IMR-90 (cell line): ENCODE data around the gene IMPG1. TPM values are rescaled to one million over a fixed set of nuclear protein-coding genes. Genes with fewer than 3 reads are reported as not detected.

Experiments used
- ATAC-seq: fragments of 200-7000 bp; cut with Tn5 transposase; 2 replicates; pipeline ENCODE4 v1.9.1; 2020; ENCODE audit warnings: low read depth, mild to moderate bottlenecking, moderate library complexity
- BruUV-seq: library from RNA; stranded (reverse); fragments of 400-500 nt; replicated peaks from 2 replicates; lab custom pipeline; 2021; lab: Mats Ljungman, UMichigan
- CTCF ChIA-PET: fragments of 300-600 bp; formaldehyde crosslinking; extraction: SDS; loops from one replicate; lab custom pipeline; 2021; ENCODE audit warnings: antibody characterized with exemption; lab: Yijun Ruan, JAX
- POLR2A ChIA-PET: fragments of 300-600 bp; sonication (Branson Sonifier 250); formaldehyde crosslinking; loops from one replicate; lab custom pipeline; 2022; ENCODE audit warnings: antibody characterized with exemption; ENCODE audit not compliant: unreplicated experiment; lab: Charles Lee
- DNase-seq: peaks from one replicate; pipeline ENCODE4 v3.0.0; 2013
- H2AFZ ChIP-seq: replicated peaks from 2 replicates; pipeline ENCODE3; 2013; ENCODE audit warnings: low read length, mild to moderate bottlenecking; ENCODE audit not compliant: poor library complexity
- H2AK5ac ChIP-seq: 2 replicates; pipeline ENCODE4 v1.6.1; 2013; ENCODE audit warnings: low read depth, low read length, inconsistent platforms
- H2AK9ac ChIP-seq: replicated peaks from 2 replicates; pipeline ENCODE3; 2013; ENCODE audit warnings: mild to moderate bottlenecking, low read depth, low read length, moderate library complexity; ENCODE audit not compliant: poor library complexity
- H2BK120ac ChIP-seq: 2 replicates; pipeline ENCODE4 v1.6.1; 2013; ENCODE audit warnings: low read depth, low read length, inconsistent platforms
- H2BK15ac ChIP-seq: 3 replicates; pipeline ENCODE4 v1.6.1; 2013; ENCODE audit warnings: low read depth, low read length, inconsistent platforms
- H2BK20ac ChIP-seq: 2 replicates; pipeline ENCODE4 v1.6.1; 2013; ENCODE audit warnings: low read depth, mild to moderate bottlenecking, inconsistent platforms, low read length, moderate library complexity
- H2BK5ac ChIP-seq: 2 replicates; pipeline ENCODE4 v1.6.1; 2013; ENCODE audit warnings: mild to moderate bottlenecking, low read depth, low read length, inconsistent platforms; ENCODE audit not compliant: poor library complexity, severe bottlenecking
- H3K14ac ChIP-seq: replicated peaks from 2 replicates; pipeline ENCODE4 v1.6.1; 2013; ENCODE audit warnings: low read depth, low read length, inconsistent platforms
- H3K18ac ChIP-seq: 2 replicates; pipeline ENCODE4 v1.6.1; 2013; ENCODE audit warnings: low read depth, low read length, control low read depth
- H3K23ac ChIP-seq: 2 replicates; pipeline ENCODE4 v1.6.1; 2013; ENCODE audit warnings: low read depth, low read length, inconsistent platforms
- H3K27ac ChIP-seq: 2 replicates; pipeline ENCODE4 v1.5.1; 2013; ENCODE audit warnings: mild to moderate bottlenecking, control low read depth, low read length; ENCODE audit not compliant: insufficient read depth
- H3K27me3 ChIP-seq: 2 replicates; pipeline ENCODE4 v1.6.1; 2013; ENCODE audit warnings: low read length; ENCODE audit not compliant: control insufficient read depth, insufficient read depth
- H3K36me3 ChIP-seq: 2 replicates; pipeline ENCODE4 v1.6.1; 2013; ENCODE audit warnings: low read length, mixed read lengths; ENCODE audit not compliant: control insufficient read depth, insufficient read depth
- H3K4ac ChIP-seq: 2 replicates; pipeline ENCODE4 v1.6.1; 2013; ENCODE audit warnings: low read depth, low read length, inconsistent platforms
- H3K4me1 ChIP-seq: 2 replicates; pipeline ENCODE4 v1.6.1; 2013; ENCODE audit warnings: low read length, mixed read lengths; ENCODE audit not compliant: control insufficient read depth, insufficient read depth
- H3K4me2 ChIP-seq: 2 replicates; pipeline ENCODE4 v1.6.1; 2013; ENCODE audit warnings: low read depth, mild to moderate bottlenecking, control low read depth, low read length, moderate library complexity
- H3K4me3 ChIP-seq: 2 replicates; pipeline ENCODE4 v1.5.1; 2013; ENCODE audit warnings: low read depth, mild to moderate bottlenecking, control low read depth, low read length, moderate library complexity; ENCODE audit not compliant: insufficient read depth
- H3K56ac ChIP-seq: 2 replicates; pipeline ENCODE4 v1.6.1; 2013; ENCODE audit warnings: low read length, inconsistent platforms; ENCODE audit not compliant: insufficient read depth; ENCODE audit errors: extremely low read depth
- H3K79me1 ChIP-seq, 2 experiments: 2 replicates each; pipeline ENCODE4 v1.6.1; 2013; ENCODE audit warnings: low read length in 2 of 2, inconsistent platforms in 1 of 2, low read depth in 1 of 2
- H3K9ac ChIP-seq: 2 replicates; pipeline ENCODE4 v1.6.1; 2013; ENCODE audit warnings: low read depth, low read length, control low read depth
- H3K9me1 ChIP-seq: 2 replicates; pipeline ENCODE4 v1.6.1; 2013; ENCODE audit warnings: low read length, inconsistent platforms; ENCODE audit not compliant: insufficient read depth
- H3K9me3 ChIP-seq: 2 replicates; pipeline ENCODE4 v1.6.1; 2013; ENCODE audit warnings: low read length; ENCODE audit not compliant: control insufficient read depth, insufficient read depth
- H4K20me1 ChIP-seq: 2 replicates; pipeline ENCODE4 v1.6.1; 2013; ENCODE audit warnings: low read length, inconsistent platforms; ENCODE audit not compliant: insufficient read depth
- H4K5ac ChIP-seq: 2 replicates; pipeline ENCODE4 v1.6.1; 2013; ENCODE audit warnings: mild to moderate bottlenecking, low read depth, low read length, control low read depth
- H4K8ac ChIP-seq, 2 experiments: 2 replicates each; pipeline ENCODE4 v1.6.1; 2013; ENCODE audit warnings: low read depth in 2 of 2, low read length in 2 of 2, control low read depth in 1 of 2, inconsistent platforms in 1 of 2
- H4K91ac ChIP-seq: 2 replicates; pipeline ENCODE4 v1.6.1; 2013; ENCODE audit warnings: low read depth, low read length, inconsistent platforms; ENCODE audit not compliant: insufficient read depth
- BHLHE40 ChIP-seq: fragments of 150-350 bp; IDR thresholded peaks from 2 replicates; pipeline ENCODE4 v1.6.1; 2016; ENCODE audit warnings: mild to moderate bottlenecking, low read depth, low read length
- CHD1 ChIP-seq: IDR thresholded peaks from 2 replicates; pipeline ENCODE4 v1.6.1; 2012; ENCODE audit warnings: low read depth, low read length, improper control_type of control experiment
- MAZ ChIP-seq: IDR thresholded peaks from 2 replicates; pipeline ENCODE4 v1.6.1; 2012; ENCODE audit warnings: low read depth, mild to moderate bottlenecking, low read length, improper control_type of control experiment, moderate library complexity, borderline replicate concordance
- MXI1 ChIP-seq: IDR thresholded peaks from 2 replicates; pipeline ENCODE4 v1.6.1; 2012; ENCODE audit warnings: low read depth, mild to moderate bottlenecking, low read length, moderate library complexity, borderline replicate concordance
- RAD21 ChIP-seq: IDR thresholded peaks from 2 replicates; pipeline ENCODE4 v1.6.1; 2012; ENCODE audit warnings: low read length, improper control_type of control experiment
- RCOR1 ChIP-seq: IDR thresholded peaks from 2 replicates; pipeline ENCODE4 v1.6.1; 2012; ENCODE audit warnings: mild to moderate bottlenecking, low read length, improper control_type of control experiment; ENCODE audit not compliant: insufficient replicate concordance
- RFX5 ChIP-seq: IDR thresholded peaks from 2 replicates; pipeline ENCODE4 v1.8.0; 2012; ENCODE audit warnings: low read depth, mild to moderate bottlenecking, low read length, moderate library complexity
- WGBS, 2 experiments: methylation state at CpG; one replicate each; pipeline versions ENCODE4 v1.1.5 to v1.1.7; 2013; ENCODE audit warnings: missing lambda C conversion rate in 2 of 2; ENCODE audit not compliant: insufficient read length in 1 of 2; ENCODE audit errors: extremely low coverage in 2 of 2; 5-methylcytosine and 5-hydroxymethylcytosine counted together
- dilution Hi-C: fragments of 300-500 bp; cut with HindIII; formaldehyde crosslinking; loops from one replicate; pipeline ENCODE4 v1.14.3; 2018; ENCODE audit warnings: low sequenced_read_pairs; ENCODE audit not compliant: unreplicated experiment
- in situ Hi-C: fragments of 300-500 bp; cut with MboI; formaldehyde crosslinking; loops from 3 replicates; pipeline ENCODE4 v1.14.3; 2019; ENCODE audit warnings: low sequenced_read_pairs, inconsistent platforms, mixed read lengths
- intact Hi-C: fragments of 100-400 bp; cut with micrococcal nuclease; formaldehyde crosslinking; loops from 2 replicates; pipeline ENCODE4 v1.10.0; 2022
- microRNA-seq, 2 experiments: library from miRNA; stranded (forward) in 1 of 2; unstranded in 1 of 2; fragments of 10-50 nt in 1 of 2; fragments of <30 nt in 1 of 2; gene quantifications in 1 of 2; microRNA quantifications in 1 of 2; one replicate each; pipeline versions ENCODE3 to v1.1.0; 2013 to 2020; ENCODE audit not compliant: insufficient read depth in 1 of 2, insufficient read length in 1 of 2, unreplicated experiment in 1 of 2
- polyA plus RNA-seq, 3 experiments: library from polyadenylated mRNA; depleted of rRNA; stranded (reverse); fragments of >200 nt; gene quantifications; 2 replicates each; pipeline ENCODE4 v1.2.3, GENCODE V29; 2012; ENCODE audit warnings: low replicate concordance in 1 of 3
- small RNA-seq, 5 experiments: library from RNA; depleted of rRNA; stranded (forward); fragments of <200 nt; gene quantifications; one replicate each; pipeline ENCODE3, GENCODE V24; 2012
- total RNA-seq: library from RNA; depleted of rRNA; stranded (reverse); fragments of >200 nt; gene quantifications from 2 replicates; pipeline ENCODE4 v1.2.3, GENCODE V29; 2012

IMPG1 gene
- total and polyA plus RNA-seq, 2 of the 4 experiments (the other 2 are of a cell fraction), result not detected

DNA sequence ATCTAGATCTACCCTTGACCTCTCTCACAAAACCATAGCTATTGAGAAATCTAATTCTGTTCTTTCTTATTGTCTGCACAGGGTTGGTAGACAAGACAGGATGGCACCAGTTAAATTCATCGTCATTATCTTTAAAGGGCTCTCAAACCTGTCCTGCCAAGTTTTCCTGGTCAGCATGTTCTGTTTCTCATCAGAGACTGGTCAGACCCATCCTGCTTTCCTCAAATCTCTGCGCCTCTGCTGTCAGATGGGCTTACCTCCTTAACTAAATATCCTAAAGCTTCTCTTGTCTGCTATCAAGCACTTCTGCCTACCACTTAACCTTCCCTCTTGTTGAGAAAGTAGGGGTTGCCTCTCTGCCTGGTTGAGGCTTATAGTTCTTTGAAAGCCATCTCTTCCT is 198.2 kb downstream of the IMPG1 start:
- ChIA-PET POLR2A (no interaction called here), CTCF (no interaction called here)
- Histone ChIP-seq H4K91ac (no peak overlapping the region), H2AK9ac (no peak overlapping the region), H2BK120ac (no peak overlapping the region), H4K8ac (no peak overlapping the region), H3K4me1 (peaks cover 2% of the 10 kb centered on the region; the same call in 1 of the 2 replicates), H3K4me3 (no peak overlapping the region), H3K9ac (no peak overlapping the region), H2BK5ac (no peak overlapping the region), H3K27me3 (no peaks in the 10 kb centered on the region), H2BK20ac (no peak overlapping the region), H3K79me1 (no peaks in the 10 kb centered on the region), H4K20me1 (no peaks in the 10 kb centered on the region), H3K4ac (no peak overlapping the region), H3K4me2 (no peak overlapping the region), H3K14ac (no peak overlapping the region), H3K36me3 (peaks cover 4% of the 10 kb centered on the region), H3K23ac (no peak overlapping the region), H3K56ac (no peak overlapping the region), H3K27ac (no peak overlapping the region), H4K5ac (no peak overlapping the region; the same call in 1 of the 2 replicates), H2AFZ (no peak overlapping the region), H2AK5ac (no peak overlapping the region), H3K9me1 (no peaks in the 10 kb centered on the region; the same call in 1 of the 2 replicates), H3K9me3 (no peaks in the 10 kb centered on the region), H2BK15ac (no peak overlapping the region), H3K18ac (no peak overlapping the region)
- DNase-seq (no peak), ATAC-seq (no peak)
- dilution Hi-C loops (no loop called here), intact Hi-C loops (no loop called here), in situ Hi-C loops (no loop called here)
- no peak for TF ChIP-seq BHLHE40
- TF ChIP-seq MXI1, result no peak
- TF ChIP-seq RCOR1, result no peak
- TF ChIP-seq MAZ, result no peak
- no peak for TF ChIP-seq RAD21
- no peak for TF ChIP-seq RFX5
- TF ChIP-seq CHD1, result no peak
- BruUV-seq, result no TSS peak
- WGBS, 2 experiments, result 83% methylated on average over 1 of the region's 2 CpGs; no CpG with 5 or more reads in 1 of the 2 experiments

Small RNAs within 50 kb of the gene (microRNA-seq; reads per million reads assigned to microRNA genes)
- gene RF00019 (ENCODE audit: insufficient read depth, insufficient read length) (not detected), gene RNU6-248P (ENCODE audit: insufficient read depth, insufficient read length) (not detected)

Small RNAs within 50 kb of the gene (small RNA-seq; reads per million reads assigned to genes)
- 0 reads per million in 5 experiments for gene RF00019
- gene RNU6-248P, result 0 reads per million in 5 experiments
